ENCODE data around the gene LDB2. TPM values are rescaled to one million over a fixed set of nuclear protein-coding genes. Genes with fewer than 3 reads are reported as not detected.

The LDB2 gene
- total RNA-seq, 1 donor from 2014 or later: 4.9 TPM

GRCh38 chr4:16550531-16550930 lies 347.9 kb downstream of the LDB2 start:
- Histone ChIP-seq H3K79me2 (ENCODE audit: insufficient read depth, low read length) (no peaks in the 10 kb centered on the region), H2AFZ (ENCODE audit: low read depth, low read length) (no peak overlapping the region), H3K4me3 (ENCODE audit: insufficient read depth, low read depth, low read length) (no peak overlapping the region), H3K27me3 (ENCODE audit: insufficient read depth, low read length) (no peaks in the 10 kb centered on the region), H3K36me3 (ENCODE audit: insufficient read depth, low read length) (no peaks in the 10 kb centered on the region), H4K20me1 (ENCODE audit: insufficient read depth, low read length) (no peaks in the 10 kb centered on the region), H3K4me1 (ENCODE audit: insufficient read depth, low read length) (no peaks in the 10 kb centered on the region), H3K9ac (ENCODE audit: low read length) (no peak overlapping the region), H3K27ac (ENCODE audit: low read depth, low read length) (no peak overlapping the region), H3K4me2 (ENCODE audit: low read length) (no peak overlapping the region), H3K9me3 (ENCODE audit: insufficient read depth, low read depth, low read length) (no peaks in the 10 kb centered on the region)
- H3K9me3 Mint-ChIP-seq (ENCODE audit: unreplicated experiment): peaks cover under 1% of the 10 kb centered on the region
- H3K4me1 Mint-ChIP-seq (ENCODE audit: low read depth, unreplicated experiment): no peaks in the 10 kb centered on the region
- TF ChIP-seq EZH2 (IDR thresholded peaks at IDR 0.05; ENCODE audit: insufficient read depth, low read length): no peak
- TF ChIP-seq, protein P1, sequence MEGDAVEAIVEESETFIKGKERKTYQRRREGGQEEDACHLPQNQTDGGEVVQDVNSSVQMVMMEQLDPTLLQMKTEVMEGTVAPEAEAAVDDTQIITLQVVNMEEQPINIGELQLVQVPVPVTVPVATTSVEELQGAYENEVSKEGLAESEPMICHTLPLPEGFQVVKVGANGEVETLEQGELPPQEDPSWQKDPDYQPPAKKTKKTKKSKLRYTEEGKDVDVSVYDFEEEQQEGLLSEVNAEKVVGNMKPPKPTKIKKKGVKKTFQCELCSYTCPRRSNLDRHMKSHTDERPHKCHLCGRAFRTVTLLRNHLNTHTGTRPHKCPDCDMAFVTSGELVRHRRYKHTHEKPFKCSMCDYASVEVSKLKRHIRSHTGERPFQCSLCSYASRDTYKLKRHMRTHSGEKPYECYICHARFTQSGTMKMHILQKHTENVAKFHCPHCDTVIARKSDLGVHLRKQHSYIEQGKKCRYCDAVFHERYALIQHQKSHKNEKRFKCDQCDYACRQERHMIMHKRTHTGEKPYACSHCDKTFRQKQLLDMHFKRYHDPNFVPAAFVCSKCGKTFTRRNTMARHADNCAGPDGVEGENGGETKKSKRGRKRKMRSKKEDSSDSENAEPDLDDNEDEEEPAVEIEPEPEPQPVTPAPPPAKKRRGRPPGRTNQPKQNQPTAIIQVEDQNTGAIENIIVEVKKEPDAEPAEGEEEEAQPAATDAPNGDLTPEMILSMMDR (IDR thresholded peaks at IDR 0.05; ENCODE audit: insufficient read depth, low read depth, low read length): no peak
- peaks cover 3% of the 10 kb centered on the region for H3K27me3 Mint-ChIP-seq (ENCODE audit: low read depth, unreplicated experiment)
- H3K4me3 Mint-ChIP-seq (ENCODE audit: unreplicated experiment): no peak overlapping the region
- no peak overlapping the region for H3K27ac Mint-ChIP-seq (ENCODE audit: unreplicated experiment)
- DNase-seq (ENCODE audit: low read depth) (no peak), FAIRE-seq (no peak)
- no peaks in the 10 kb centered on the region for H3K36me3 Mint-ChIP-seq (ENCODE audit: low read depth, unreplicated experiment)

DNA sequence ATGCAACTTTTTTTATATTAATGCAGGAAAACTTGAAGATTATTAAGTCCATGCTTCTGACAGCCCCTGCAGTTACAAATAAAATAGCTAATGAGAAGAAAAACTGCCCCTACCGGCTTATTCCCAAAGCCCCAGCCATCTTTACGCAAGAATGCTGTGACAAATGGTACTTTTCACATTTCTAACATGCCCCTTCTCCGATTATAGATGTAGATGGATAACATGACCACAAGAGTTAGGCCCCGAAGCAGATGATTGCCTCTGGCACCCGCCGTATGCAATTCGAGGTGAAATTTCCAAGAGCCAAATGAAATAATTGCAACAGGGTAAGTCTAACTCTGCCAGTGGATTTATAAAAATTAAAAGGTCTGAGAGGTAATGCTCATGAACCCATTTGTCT lies 352.8 kb downstream of the LDB2 start:
- no peak for TF ChIP-seq EZH2 (IDR thresholded peaks at IDR 0.05; ENCODE audit: insufficient read depth, low read length)
- TF ChIP-seq, protein P1 (IDR thresholded peaks at IDR 0.05; ENCODE audit: insufficient read depth, low read depth, low read length): no peak
- Histone ChIP-seq H3K27ac (ENCODE audit: low read depth, low read length) (no peak overlapping the region), H3K9ac (ENCODE audit: low read length) (no peak overlapping the region), H3K27me3 (ENCODE audit: insufficient read depth, low read length) (no peaks in the 10 kb centered on the region), H3K9me3 (ENCODE audit: insufficient read depth, low read depth, low read length) (no peaks in the 10 kb centered on the region), H3K79me2 (ENCODE audit: insufficient read depth, low read length) (no peaks in the 10 kb centered on the region), H3K4me3 (ENCODE audit: insufficient read depth, low read depth, low read length) (no peak overlapping the region), H3K36me3 (ENCODE audit: insufficient read depth, low read length) (no peaks in the 10 kb centered on the region), H3K4me2 (ENCODE audit: low read length) (no peak overlapping the region), H3K4me1 (ENCODE audit: insufficient read depth, low read length) (no peaks in the 10 kb centered on the region), H4K20me1 (ENCODE audit: insufficient read depth, low read length) (no peaks in the 10 kb centered on the region), H2AFZ (ENCODE audit: low read depth, low read length) (no peak overlapping the region)
- DNase-seq (ENCODE audit: low read depth) (no peak), FAIRE-seq (no peak)
- Mint-ChIP-seq H3K4me1 (ENCODE audit: low read depth, unreplicated experiment) (no peaks in the 10 kb centered on the region), H3K27ac (ENCODE audit: unreplicated experiment) (no peak overlapping the region), H3K9me3 (ENCODE audit: unreplicated experiment) (no peaks in the 10 kb centered on the region), H3K36me3 (ENCODE audit: low read depth, unreplicated experiment) (no peaks in the 10 kb centered on the region), H3K4me3 (ENCODE audit: unreplicated experiment) (no peak overlapping the region), H3K27me3 (ENCODE audit: low read depth, unreplicated experiment) (peaks cover 10% of the 10 kb centered on the region)

DNA sequence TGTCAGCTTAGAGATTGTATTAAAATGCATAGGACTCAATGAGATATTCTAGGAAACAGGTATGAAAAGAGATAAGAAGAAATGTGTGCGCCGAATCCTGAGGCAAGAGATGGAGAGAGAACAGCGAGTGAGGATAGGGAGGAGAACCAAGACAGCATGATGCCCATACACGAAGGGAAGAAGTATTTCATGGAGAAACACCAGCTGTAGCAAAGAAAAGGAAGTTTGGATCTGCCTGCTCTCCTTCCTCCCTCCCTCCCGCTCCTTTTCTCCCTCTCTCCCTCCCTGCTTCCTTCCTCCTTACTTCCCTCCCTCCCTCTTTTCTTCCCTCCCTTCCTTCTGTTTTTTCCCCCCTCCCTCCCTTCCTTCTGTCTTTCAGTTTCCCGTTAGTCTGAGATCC lies 353.6 kb downstream of the LDB2 start:
- Histone ChIP-seq H3K4me3 (ENCODE audit: insufficient read depth, low read depth, low read length) (no peak overlapping the region), H3K79me2 (ENCODE audit: insufficient read depth, low read length) (no peaks in the 10 kb centered on the region), H3K9ac (ENCODE audit: low read length) (no peak overlapping the region), H3K27me3 (ENCODE audit: insufficient read depth, low read length) (no peaks in the 10 kb centered on the region), H2AFZ (ENCODE audit: low read depth, low read length) (no peak overlapping the region), H3K27ac (ENCODE audit: low read depth, low read length) (no peak overlapping the region), H4K20me1 (ENCODE audit: insufficient read depth, low read length) (no peaks in the 10 kb centered on the region), H3K4me1 (ENCODE audit: insufficient read depth, low read length) (no peaks in the 10 kb centered on the region), H3K4me2 (ENCODE audit: low read length) (no peak overlapping the region), H3K36me3 (ENCODE audit: insufficient read depth, low read length) (no peaks in the 10 kb centered on the region), H3K9me3 (ENCODE audit: insufficient read depth, low read depth, low read length) (no peaks in the 10 kb centered on the region)
- Mint-ChIP-seq H3K4me1 (ENCODE audit: low read depth, unreplicated experiment) (no peaks in the 10 kb centered on the region), H3K27me3 (ENCODE audit: low read depth, unreplicated experiment) (peaks cover 10% of the 10 kb centered on the region), H3K9me3 (ENCODE audit: unreplicated experiment) (no peaks in the 10 kb centered on the region), H3K36me3 (ENCODE audit: low read depth, unreplicated experiment) (no peaks in the 10 kb centered on the region), H3K27ac (ENCODE audit: unreplicated experiment) (no peak overlapping the region), H3K4me3 (ENCODE audit: unreplicated experiment) (no peak overlapping the region)
- DNase-seq (ENCODE audit: low read depth): no peak
- FAIRE-seq: no peak
- TF ChIP-seq, protein P1 (IDR thresholded peaks at IDR 0.05; ENCODE audit: insufficient read depth, low read depth, low read length): no peak
- TF ChIP-seq EZH2 (IDR thresholded peaks at IDR 0.05; ENCODE audit: insufficient read depth, low read length): no peak

Measured in astrocyte (in vitro differentiated cells and primary cell).